ENCODE results near the gene PPP2R2D.
A peak's percentile ranks its signal among the peaks of the same experiment; 100 is the strongest.
"Not testable (repeated sequence)": the region's sequence is repeated elsewhere in the genome, so short reads cannot be mapped to it uniquely, and the experiment has no call there.

PPP2R2D gene

GRCh38 chr10:131883621-131884393 lies 17.0 kb upstream of the PPP2R2D start:
- DNase-seq (ENCODE audit: low read depth, low spot score) = not testable (repeated sequence)

DNA sequence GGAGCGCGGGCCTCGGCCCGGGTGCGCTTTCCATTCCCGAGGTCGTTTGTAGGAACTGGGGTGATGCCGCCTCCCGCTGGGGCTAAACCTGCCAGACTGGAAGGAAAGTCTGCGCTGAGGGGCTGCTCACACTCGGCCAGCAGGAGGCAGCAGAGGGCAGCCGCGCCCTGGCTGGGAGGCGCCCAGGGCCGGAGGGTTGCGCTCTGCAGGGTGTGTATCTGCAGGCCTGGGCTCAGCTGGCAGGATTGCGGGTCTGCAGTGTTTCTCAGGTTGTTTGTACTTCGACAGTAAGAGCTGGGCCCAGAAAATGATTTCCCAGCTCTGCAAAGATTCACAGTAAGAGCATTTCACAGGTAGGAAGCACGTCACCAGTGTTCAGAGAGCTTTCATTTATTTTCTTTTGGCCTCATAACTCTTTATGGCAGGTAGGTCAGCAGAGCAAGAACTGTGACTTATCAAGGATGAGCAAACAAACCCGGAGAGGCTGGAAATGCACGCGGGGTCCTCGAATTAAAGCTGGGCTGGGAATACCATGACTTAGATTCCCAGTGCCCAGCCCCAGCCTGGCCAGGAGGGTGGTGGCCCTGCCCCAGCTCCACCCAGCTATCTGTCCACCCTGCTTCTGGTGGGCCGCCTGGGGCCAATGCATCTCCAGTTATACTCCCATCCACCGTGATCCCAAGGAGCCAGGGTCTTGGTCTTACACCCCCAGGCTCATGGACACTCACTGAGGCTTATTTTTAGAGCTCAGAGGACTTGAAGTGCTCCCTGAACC lies 15.2 kb upstream of the PPP2R2D start:
- H3K4me3 ChIP-seq (ENCODE audit: low read length) = no peak overlapping the region
- DNase-seq (ENCODE audit: low read depth, low spot score) = no peak

More at GRCh38 chr10:131883621-131884393, 17.0 kb upstream of the PPP2R2D start:
- H3K4me3 ChIP-seq (ENCODE audit: low read length) = not testable (repeated sequence)

GRCh38 chr10:131886237-131886636 lies 14.6 kb upstream of the PPP2R2D start:
- DNase-seq (ENCODE audit: low read depth, low spot score) = peak; percentile 50
- no peak overlapping the region for H3K4me3 ChIP-seq (ENCODE audit: low read length)

GRCh38 chr10:131888186-131888604 lies 12.6 kb upstream of the PPP2R2D start:
- no peak overlapping the region for H3K4me3 ChIP-seq (ENCODE audit: low read length)
- DNase-seq (ENCODE audit: low read depth, low spot score) = no peak

DNA sequence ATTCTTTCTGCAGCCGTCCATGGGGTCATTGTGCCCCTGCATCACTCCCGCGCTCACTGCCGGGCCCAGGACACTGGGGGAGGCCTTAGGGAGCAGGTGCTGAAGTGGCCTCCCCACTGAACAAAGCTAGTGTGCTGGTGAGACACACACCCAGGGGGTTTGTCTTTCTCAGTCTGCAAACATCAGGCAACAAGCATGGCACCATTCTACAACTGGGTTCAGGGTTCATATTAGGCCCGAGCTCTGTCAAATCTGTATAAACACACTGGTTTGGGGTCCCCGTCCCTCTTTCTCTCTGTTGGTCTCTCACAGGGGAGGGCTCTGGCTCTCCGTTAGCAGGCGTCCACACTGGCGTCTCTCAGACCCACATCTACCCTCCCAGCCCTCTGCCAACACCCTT lies 11.1 kb upstream of the PPP2R2D start:
- DNase-seq (ENCODE audit: low read depth, low spot score) = no peak
- no peak overlapping the region for H3K4me3 ChIP-seq (ENCODE audit: low read length)

DNA sequence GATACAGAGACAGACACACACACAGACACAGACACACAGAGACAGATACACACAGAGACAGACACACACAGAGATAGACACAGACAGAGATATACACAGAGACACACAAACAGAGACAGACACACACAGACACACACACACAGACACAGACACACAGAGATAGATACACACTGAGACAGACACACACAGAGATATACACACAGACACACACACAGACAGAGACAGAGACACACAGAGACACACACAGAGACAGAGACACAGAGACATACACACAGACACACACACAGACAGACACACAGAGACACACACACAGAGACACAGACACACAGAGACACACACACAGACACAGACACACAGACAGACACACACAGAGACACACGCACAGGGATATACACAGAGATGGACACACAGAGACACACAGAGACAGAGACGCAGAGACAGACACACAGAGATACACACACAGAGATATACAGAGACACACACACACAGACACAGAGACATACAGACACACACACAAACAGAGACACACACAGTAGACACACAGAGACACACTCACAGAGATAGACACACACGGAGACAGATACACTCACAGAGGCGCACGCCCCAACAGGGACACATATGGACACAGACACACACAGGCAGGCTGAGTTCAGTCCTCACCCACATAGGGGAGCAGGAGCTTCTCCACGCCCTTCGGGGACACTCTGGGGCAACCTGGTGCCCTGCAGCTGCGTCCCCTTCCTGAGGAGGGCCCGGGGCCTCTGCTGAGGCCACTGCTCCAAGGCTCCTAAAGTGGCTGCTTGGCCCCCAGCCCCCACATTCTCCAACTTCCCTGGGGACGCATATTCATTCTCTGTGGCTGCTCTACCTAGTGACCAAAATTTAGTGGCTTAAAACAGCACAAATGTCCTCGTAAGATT lies 10.3 kb upstream of the PPP2R2D start:
- no peak for DNase-seq (ENCODE audit: low read depth, low spot score)
- H3K4me3 ChIP-seq (ENCODE audit: low read length) = no peak overlapping the region

- no peak overlapping the region for H3K4me3 ChIP-seq (ENCODE audit: low read length)
- no peak for DNase-seq (ENCODE audit: low read depth, low spot score)
Measured at GRCh38 chr10:131891196-131891928, 9.4 kb upstream of the PPP2R2D start.

DNA sequence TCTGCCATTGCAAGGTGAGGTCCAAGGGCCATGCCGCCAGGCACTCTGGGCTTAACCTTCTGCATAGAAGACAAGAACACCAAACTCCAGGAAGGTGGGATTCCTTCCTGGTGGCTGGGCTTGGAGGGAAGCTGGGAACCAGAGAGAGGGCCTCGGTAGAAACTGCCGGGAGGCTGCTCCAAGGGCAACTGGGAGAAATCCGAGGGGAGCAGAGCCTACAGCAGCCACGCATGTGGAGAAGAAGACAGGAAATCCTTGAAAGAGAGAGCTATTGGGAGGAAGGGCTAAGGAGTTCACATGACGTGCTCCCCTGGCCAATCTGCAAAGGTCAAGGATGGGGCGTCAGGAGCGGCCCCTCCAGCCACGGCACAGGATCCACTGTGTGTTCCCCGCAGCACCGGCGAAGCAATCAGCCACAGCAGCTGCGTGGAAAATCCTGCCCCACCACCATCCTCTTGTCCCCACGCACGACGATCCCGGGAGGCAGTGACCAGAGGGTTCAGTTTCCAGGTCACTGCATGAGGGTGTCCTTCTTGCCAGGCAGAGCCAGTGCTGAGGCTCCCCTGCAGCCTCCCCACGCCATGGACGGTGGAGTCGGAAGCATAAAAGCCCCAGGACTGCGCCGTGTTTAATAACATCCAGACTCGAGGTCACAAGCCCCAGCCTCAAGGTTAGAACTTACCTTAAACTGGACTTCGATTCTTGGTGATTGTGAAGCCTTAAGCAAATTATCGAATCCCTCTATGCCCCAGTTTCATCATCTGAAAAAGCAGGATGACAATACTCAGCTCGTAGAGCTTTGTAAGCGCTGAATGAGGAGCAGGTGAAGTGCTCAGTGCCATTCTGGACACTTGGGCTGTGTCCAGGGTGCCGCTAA lies 8.6 kb upstream of the PPP2R2D start:
- DNase-seq (ENCODE audit: low read depth, low spot score) = no peak
- H3K4me3 ChIP-seq (ENCODE audit: low read length) = no peak overlapping the region

DNA sequence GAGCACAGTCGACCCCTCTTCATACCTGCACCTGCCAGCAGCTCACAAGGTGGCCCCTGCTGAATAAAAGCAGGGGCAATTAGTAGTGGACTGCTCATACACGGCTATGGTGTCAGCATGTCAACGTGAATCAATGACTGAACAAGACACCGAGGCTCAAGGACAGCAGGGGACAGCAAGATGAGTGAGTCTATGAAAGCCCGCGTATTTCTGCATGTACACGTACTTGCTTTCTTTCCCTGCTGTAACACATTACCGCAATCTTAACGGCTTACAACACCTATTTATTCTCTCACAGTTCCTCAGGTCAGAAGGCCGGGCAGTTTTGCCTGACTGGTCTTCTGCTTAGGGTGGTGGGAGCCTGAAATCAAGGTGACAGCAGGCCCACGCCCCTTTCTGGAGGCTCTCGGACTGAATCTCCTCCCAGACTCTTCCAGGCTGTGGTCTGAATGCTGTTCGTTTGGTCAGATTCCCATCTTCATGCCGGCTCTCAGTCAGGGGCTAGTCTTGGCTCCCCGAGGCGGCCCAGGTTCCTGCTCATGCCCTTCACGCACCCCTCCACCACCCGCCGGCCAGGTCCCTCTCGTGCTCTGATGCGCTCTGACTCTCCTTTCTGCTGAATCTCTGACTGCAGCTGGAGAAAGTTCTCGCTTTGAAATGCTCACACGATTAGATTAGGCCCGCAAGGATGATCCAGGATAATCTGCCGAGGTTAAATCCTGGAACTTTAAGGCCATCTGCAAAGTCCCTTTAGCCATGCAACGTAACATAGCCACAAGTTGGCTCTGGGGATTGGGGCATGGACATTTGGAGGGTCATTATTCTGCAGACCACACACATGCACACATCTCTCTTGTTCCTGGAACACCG lies 7.8 kb upstream of the PPP2R2D start:
- H3K4me3 ChIP-seq (ENCODE audit: low read length) = no peak overlapping the region
- DNase-seq (ENCODE audit: low read depth, low spot score) = no peak

DNA sequence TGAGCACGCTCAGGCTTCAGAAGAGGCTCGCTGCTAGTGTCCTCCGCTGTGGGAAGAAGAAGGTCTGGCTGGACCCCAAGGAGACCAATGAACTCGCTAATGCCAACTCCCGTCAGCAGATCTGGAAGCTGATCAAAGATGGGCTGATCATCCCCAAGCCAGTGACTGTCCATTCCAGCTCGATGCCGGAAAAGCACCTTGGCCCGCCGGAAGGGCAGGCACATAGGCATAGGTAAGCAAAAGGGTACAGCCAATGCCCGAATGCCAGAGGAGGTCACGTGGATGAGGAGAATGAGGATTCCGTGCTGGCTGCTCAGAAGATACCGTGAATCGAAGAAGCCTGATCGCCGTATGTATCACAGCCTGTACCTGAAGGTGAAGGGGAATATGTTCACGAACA lies 5.7 kb upstream of the PPP2R2D start:
- H3K4me3 ChIP-seq (ENCODE audit: low read length) = no peak overlapping the region
- DNase-seq (ENCODE audit: low read depth, low spot score) = no peak

GRCh38 chr10:131896403-131896802 lies 4.4 kb upstream of the PPP2R2D start:
- no peak overlapping the region for H3K4me3 ChIP-seq (ENCODE audit: low read length)
- DNase-seq (ENCODE audit: low read depth, low spot score) = peak; percentile 76

DNA sequence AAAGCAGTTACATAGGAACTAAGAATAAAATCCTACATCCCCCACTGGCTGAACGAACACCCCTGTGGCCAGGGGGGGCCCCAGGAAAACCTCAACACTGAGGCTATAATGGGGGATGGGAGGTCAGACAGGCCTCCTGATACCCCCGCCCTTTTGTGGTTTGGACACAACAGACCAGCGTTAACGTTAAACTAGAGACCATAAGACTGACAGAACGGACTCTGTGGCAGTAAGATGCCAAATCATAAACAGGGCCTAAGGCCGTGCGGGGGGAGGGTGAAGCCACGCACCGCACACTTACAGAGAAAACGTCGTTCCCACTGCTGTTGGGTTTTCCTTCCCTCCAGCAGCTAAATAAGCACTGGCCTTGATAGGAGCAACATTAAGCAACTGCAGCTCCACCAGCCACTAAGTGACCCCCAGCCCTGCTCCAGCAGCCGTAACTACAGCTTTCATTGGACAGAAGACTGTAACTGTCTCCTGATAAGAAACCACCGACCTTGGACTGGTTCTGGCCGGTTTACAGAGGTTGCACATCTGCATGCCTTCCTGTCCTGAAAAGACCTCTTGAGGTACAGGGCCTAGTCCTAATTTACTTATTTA lies 3.4 kb upstream of the PPP2R2D start:
- no peak for DNase-seq (ENCODE audit: low read depth, low spot score)
- no peak overlapping the region for H3K4me3 ChIP-seq (ENCODE audit: low read length)

DNA sequence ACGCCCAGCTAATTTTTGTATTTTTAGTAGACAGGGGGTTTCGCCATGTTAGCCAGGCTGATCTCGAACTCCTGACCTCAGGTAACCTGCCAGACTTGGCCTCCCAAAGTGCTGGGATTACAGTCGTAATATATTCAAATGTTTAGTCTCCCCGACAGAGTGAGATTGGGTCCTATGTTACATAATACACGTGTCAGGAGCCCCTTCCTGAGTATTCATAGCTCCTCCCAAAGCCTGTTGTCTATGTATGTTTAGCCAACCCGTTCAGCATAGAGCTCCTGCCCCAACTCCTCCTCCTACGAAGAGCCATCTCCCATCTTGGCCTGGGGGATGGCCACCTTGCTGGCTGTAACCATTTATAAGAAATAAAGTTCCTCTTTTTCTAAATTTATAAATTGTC lies 2.7 kb upstream of the PPP2R2D start:
- DNase-seq (ENCODE audit: low read depth, low spot score) = no peak
- H3K4me3 ChIP-seq (ENCODE audit: low read length) = no peak overlapping the region

- H3K4me3 ChIP-seq (ENCODE audit: low read length) = no peak overlapping the region
- DNase-seq (ENCODE audit: low read depth, low spot score) = no peak
Measured at GRCh38 chr10:131898713-131899112, 2.1 kb upstream of the PPP2R2D start.

DNA sequence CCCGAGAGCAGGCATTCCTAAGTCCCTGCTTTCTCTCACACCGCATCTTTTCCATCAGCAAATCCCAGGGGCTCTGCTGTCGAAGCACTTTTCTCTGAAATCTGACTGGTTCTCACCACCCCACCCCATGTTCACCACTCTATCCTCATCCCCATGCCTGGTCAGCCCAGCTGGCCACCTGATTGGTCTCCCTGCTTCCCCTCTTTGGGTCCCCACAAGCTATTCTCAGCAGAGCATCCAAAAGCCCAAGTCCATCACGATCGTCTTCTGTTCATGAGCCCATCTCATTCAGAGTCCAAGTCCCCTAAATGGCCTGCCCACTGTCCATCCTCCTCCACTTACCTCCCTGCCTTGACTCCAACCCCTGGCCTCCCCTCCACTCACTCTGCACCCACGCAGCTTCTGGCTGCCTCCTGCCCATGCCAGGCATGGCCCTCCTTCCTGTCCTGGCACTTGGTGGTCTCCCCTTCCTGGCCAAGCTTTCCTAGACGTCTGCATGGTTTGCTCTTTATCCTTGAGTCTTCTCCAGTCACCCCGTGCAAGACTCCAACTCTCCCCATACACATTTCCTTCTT lies 1.6 kb upstream of the PPP2R2D start:
- no peak overlapping the region for H3K4me3 ChIP-seq (ENCODE audit: low read length)
- no peak for DNase-seq (ENCODE audit: low read depth, low spot score)

DNA sequence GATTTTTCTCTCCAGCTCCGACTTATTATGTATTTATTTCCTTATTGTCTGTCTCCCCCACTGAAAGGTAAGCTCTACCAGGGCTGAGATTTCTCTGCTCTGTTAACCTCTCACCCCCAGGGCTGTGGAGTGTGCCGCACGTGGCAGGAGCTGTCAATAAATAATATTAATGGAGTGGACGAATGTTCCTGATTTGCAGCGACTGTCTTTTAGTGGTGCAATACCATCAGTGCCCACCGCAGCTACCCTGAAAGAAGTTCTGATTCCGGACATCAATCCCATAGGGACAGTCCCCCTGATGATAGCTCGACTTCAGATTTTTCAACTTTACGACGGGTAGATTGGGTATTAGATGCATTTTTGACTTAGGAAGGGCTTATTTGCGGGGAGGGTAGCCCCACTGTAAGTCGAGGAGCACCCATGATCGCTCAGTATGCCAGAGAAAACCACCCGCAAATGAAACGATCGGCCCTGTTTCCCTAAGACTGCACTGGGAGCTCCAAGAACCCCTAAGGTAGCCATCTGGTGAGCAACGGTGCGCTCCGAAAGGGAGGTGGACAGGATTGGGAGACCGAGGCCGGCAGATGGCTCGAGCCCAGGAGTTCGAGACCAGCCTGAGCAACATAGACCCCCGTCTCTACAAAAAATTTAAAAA lies 986 bp upstream of the PPP2R2D start:
- H3K4me3 ChIP-seq (ENCODE audit: low read length) = peak overlapping the region; percentile 65
- DNase-seq (ENCODE audit: low read depth, low spot score) = no peak

Measured in Jurkat, Clone E6-1 (cell line).